Thyroid gland (tissue), 4 donors: ENCODE results near the gene PTCSC3. TPM values are rescaled to one million over a fixed set of nuclear protein-coding genes. Genes with fewer than 3 reads are reported as not detected.
A peak's percentile ranks its signal among the peaks of the same experiment; 100 is the strongest.

Source experiments
- DNase-seq, 2 donors: peaks; one replicate each; pipeline ENCODE4 v3.0.0-alpha.2; 2019
- H3K27ac ChIP-seq, 3 donors: fragments of 200-600 bp; sonication (generic); 1 replicate in 2 of 3; 2 replicates in 1 of 3; pipeline ENCODE4 v1.5.1; 2016 to 2019; ENCODE audit warnings: mild to moderate bottlenecking in 1 of 3, moderate library complexity in 1 of 3
- H3K27me3 ChIP-seq: fragments of 200-600 bp; sonication (generic); one replicate; pipeline ENCODE4 v1.5.1; 2019
- H3K36me3 ChIP-seq, 2 donors: fragments of 200-600 bp; sonication (generic); one replicate each; pipeline ENCODE4 v1.5.1; 2016 to 2019
- H3K4me1 ChIP-seq, 2 donors: fragments of 200-600 bp; sonication (generic); one replicate each; pipeline ENCODE4 v1.5.1; 2017 to 2019
- H3K4me3 ChIP-seq, 3 donors: fragments of 200-600 bp; sonication (generic); replicated peaks in 1 of 3; 1 replicate in 2 of 3; 2 replicates in 1 of 3; pipeline ENCODE4 v1.5.1; 2016; ENCODE audit warnings: mild to moderate bottlenecking in 1 of 3
- H3K9me3 ChIP-seq: fragments of 200-600 bp; sonication (generic); one replicate; pipeline ENCODE4 v1.5.1; 2017
- CTCF ChIP-seq, 6 experiments: fragments of 200-600 bp in 3 of 6; fragments of 450-650 bp in 3 of 6; sonication (generic) in 3 of 6; IDR thresholded peaks; one replicate each; pipeline ENCODE4 v1.5.1; 2016 to 2019; ENCODE audit warnings: antibody characterized with exemption in 6 of 6, mild to moderate bottlenecking in 2 of 6, inconsistent platforms in 1 of 6, moderate library complexity in 1 of 6
- POLR2A ChIP-seq, 2 donors: fragments of 450-650 bp; IDR thresholded peaks; one replicate each; pipeline ENCODE4 v1.6.1; 2017; ENCODE audit warnings: antibody characterized with exemption in 2 of 2, mild to moderate bottlenecking in 2 of 2, moderate library complexity in 1 of 2
- WGBS, 2 donors: methylation state at CpG; one replicate each; pipeline ENCODE4 v1.1.5; 2017; 5-methylcytosine and 5-hydroxymethylcytosine counted together
- intact Hi-C: fragments of 100-400 bp; cut with DNase I; formaldehyde crosslinking; loops from one replicate; pipeline ENCODE4 v1.15.1; 2023
- total RNA-seq, 4 donors: library from RNA; depleted of rRNA; stranded (reverse); fragments of >200 nt; gene quantifications; one replicate each; pipeline ENCODE4 v1.2.3, GENCODE V29; 2016

PTCSC3 gene
- total RNA-seq, 4 donors from 2014 or later, result 20.6 to 42.0 (median 29.3) TPM

DNA sequence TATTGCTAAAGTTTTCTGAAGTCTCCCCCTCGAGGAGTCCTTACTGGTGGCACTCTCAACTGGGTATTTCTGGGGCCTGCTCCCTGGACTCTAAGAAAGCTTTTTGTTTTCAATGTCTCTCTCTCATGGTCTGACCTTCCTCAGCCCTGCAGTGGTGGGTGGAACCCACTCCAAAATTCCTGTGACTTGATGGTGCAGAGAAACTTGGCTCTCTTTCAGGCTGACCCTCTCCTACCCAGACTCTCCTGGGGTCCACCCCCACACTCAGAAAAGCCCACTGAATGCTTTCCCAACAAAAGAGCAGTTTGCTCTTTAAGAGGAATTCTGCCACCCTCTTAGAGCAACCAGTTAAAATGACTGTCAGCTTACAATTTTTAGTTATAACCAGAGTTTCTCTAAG, 967 bp upstream of the PTCSC3 start:
- Histone ChIP-seq H3K36me3 (no peaks in the 10 kb centered on the region), H3K9me3 (no peaks in the 10 kb centered on the region), H3K4me1 (peaks cover 16 to 23% of the 10 kb centered on the region in 2 donors), H3K27ac (peak overlapping the region; percentile 84 to 92 (median 88)), H3K27me3 (no peaks in the 10 kb centered on the region), H3K4me3 (no peak overlapping the region)
- intact Hi-C loops, result no loop called here
- no peak for TF ChIP-seq CTCF (IDR thresholded peaks at IDR 0.05)
- peak in 1 of 2 donors; percentile 72 for TF ChIP-seq POLR2A (IDR thresholded peaks at IDR 0.05)
- DNase-seq, result peak; percentile 85 to 93
- WGBS, 2 donors, result 33 to 45% methylated on average over 1 of the region's 1 CpG

DNA sequence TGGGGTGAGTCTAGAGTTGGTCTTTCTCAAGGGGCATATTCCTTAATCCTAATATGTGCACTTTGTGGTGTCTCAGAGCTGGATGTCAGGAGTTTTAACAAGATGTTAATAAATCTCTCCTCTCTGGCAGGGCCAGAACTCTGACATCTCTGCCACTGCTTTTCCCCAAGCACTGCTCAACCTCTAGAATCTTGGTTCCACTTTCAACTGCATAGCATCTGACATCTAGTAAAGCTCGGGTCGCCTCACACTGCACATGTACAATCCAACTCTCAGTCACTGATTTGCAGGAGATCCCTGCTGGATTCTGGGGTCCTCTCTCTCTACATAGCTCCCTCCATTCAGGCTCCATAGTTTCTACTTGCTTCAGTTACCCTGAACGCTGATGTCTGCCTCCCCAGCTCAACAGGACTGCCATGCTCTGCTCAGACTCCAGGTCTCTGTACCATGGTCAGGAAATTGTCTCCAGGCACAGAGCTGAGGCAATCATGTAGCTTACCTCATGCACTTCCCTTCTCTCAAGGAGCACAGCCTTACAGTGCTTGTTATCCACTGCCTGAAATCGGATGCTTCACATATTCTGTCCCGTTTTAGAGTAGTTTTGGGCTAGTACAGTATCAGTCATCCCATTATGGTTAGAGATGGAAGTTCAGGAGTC, 1.6 kb downstream of the PTCSC3 start:
- peak in 1 of 2 donors; percentile 62 for TF ChIP-seq POLR2A (IDR thresholded peaks at IDR 0.05)
- no peak for TF ChIP-seq CTCF (IDR thresholded peaks at IDR 0.05)
- Histone ChIP-seq H3K36me3 (no peaks in the 10 kb centered on the region), H3K9me3 (no peaks in the 10 kb centered on the region), H3K4me1 (peaks cover 14 to 24% of the 10 kb centered on the region in 2 donors), H3K27me3 (no peaks in the 10 kb centered on the region), H3K4me3 (peak overlapping the region; percentile 23 to 73 (median 38)), H3K27ac (peak overlapping the region; percentile 84 to 92 (median 88))
- intact Hi-C loops, result no loop called here
- 19 to 32% methylated on average over 5 of the region's 5 CpGs for WGBS, 2 donors
- DNase-seq, result peak; percentile 46 to 53

GRCh38 chr14:36173161-36173560, 3.4 kb downstream of the PTCSC3 start:
- H3K9me3 ChIP-seq, result no peaks in the 10 kb centered on the region
- no peaks in the 10 kb centered on the region for H3K27me3 ChIP-seq
- WGBS, 2 donors, result 14 to 21% methylated on average over 1 of the region's 1 CpG
- peaks cover 14 to 28% of the 10 kb centered on the region in 2 donors for H3K4me1 ChIP-seq
- H3K36me3 ChIP-seq, result no peaks in the 10 kb centered on the region
- TF ChIP-seq POLR2A (IDR thresholded peaks at IDR 0.05) (no peak), CTCF (IDR thresholded peaks at IDR 0.05) (no peak)
- peak overlapping the region; percentile 3 to 28 (median 20) for H3K4me3 ChIP-seq
- peak overlapping the region; percentile 84 to 92 (median 88) for H3K27ac ChIP-seq
- intact Hi-C loops, result no loop called here
- DNase-seq, result no peak

- Histone ChIP-seq H3K36me3 (no peaks in the 10 kb centered on the region), H3K27ac (peak overlapping the region; percentile 84 to 92 (median 88)), H3K4me1 (peaks cover 10 to 22% of the 10 kb centered on the region in 2 donors), H3K4me3 (peak overlapping the region in 1 of 3 donors; percentile 2), H3K27me3 (no peaks in the 10 kb centered on the region), H3K9me3 (no peaks in the 10 kb centered on the region)
- 12 to 23% methylated on average over 3 of the region's 3 CpGs for whole genome bisulfite sequencing, 2 donors
- intact Hi-C loops, result no loop called here
- TF ChIP-seq CTCF (IDR thresholded peaks at IDR 0.05), result no peak
- TF ChIP-seq POLR2A (IDR thresholded peaks at IDR 0.05), result peak in 1 of 2 donors; percentile 51
- peak; percentile 48 to 58 for DNase-seq
These were observed 4.9 kb downstream of the PTCSC3 start for GRCh38 chr14:36171607-36172006.

- peaks cover 0 to under 1% of the 10 kb centered on the region in 2 donors for H3K36me3 ChIP-seq
- H3K27me3 ChIP-seq, result no peaks in the 10 kb centered on the region
- DNase-seq, result no peak
- TF ChIP-seq CTCF (IDR thresholded peaks at IDR 0.05), result no peak
- no peak for TF ChIP-seq POLR2A (IDR thresholded peaks at IDR 0.05)
- peaks cover 10 to 22% of the 10 kb centered on the region in 2 donors for H3K4me1 ChIP-seq
- intact Hi-C loops, result no loop called here
- peak overlapping the region in 2 of 3 donors; percentile 20 to 27 for H3K27ac ChIP-seq
- H3K4me3 ChIP-seq, result no peak overlapping the region
- H3K9me3 ChIP-seq, result no peaks in the 10 kb centered on the region
- WGBS, 2 donors, result 53% methylated on average over 5 of the region's 5 CpGs
These were observed 9.1 kb downstream of the PTCSC3 start for GRCh38 chr14:36167431-36167830.
